ENCODE data around the gene SIPA1. TPM values are rescaled to one million over a fixed set of nuclear protein-coding genes. Genes with fewer than 3 reads are reported as not detected.

The SIPA1 gene
- total and polyA plus RNA-seq, 2 of the 13 experiments (the other 11 are each of a cell fraction or from before 2014, with no cell fraction given): 5.8 to 7.7 TPM

DNA sequence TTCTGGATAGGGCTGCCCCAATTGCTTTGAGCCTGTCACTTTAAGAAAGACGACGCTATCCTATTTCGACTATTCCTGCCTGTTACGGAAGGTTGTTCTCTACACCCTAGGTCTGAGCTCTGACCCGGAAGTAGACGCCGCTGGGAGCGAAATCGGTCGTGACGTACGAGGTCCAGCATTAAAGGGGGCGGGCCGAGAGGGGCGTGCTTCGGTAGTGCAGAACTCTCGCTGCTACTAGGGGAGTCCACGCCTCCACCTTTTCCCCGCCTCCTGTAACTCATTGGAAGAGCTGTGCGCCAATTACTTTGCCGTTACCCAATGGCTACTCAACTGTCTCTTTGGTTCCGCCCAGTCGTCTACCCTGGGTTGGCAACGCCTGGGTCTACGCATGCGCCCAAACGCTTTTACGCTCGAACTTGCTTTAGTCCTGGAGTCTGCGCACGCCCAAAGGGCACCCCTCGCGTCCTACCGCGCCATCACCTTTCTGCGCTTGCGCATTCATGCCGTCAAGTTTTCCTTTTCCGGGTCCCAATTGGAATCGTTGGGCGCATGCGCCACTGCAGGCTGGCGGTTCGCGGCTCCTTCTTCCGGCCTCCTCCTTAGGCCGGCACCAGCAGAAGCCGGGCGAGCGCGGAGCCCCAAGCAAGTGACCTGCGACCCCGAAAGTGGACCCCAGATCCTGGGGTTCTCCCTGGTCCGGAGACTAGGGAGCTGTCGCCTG, 22.5 kb upstream of the SIPA1 start, which contains the start of gene PCNX3 (continued):
- TF ChIP-seq, protein P1, sequence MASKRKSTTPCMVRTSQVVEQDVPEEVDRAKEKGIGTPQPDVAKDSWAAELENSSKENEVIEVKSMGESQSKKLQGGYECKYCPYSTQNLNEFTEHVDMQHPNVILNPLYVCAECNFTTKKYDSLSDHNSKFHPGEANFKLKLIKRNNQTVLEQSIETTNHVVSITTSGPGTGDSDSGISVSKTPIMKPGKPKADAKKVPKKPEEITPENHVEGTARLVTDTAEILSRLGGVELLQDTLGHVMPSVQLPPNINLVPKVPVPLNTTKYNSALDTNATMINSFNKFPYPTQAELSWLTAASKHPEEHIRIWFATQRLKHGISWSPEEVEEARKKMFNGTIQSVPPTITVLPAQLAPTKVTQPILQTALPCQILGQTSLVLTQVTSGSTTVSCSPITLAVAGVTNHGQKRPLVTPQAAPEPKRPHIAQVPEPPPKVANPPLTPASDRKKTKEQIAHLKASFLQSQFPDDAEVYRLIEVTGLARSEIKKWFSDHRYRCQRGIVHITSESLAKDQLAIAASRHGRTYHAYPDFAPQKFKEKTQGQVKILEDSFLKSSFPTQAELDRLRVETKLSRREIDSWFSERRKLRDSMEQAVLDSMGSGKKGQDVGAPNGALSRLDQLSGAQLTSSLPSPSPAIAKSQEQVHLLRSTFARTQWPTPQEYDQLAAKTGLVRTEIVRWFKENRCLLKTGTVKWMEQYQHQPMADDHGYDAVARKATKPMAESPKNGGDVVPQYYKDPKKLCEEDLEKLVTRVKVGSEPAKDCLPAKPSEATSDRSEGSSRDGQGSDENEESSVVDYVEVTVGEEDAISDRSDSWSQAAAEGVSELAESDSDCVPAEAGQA (IDR thresholded peaks at IDR 0.05; ENCODE audit: low read depth): peak; percentile 90
- TF ChIP-seq, protein P1 (CRISPR knock-in tag; IDR thresholded peaks at IDR 0.05; ENCODE audit: borderline replicate concordance): no peak
- TF ChIP-seq TBX3 (IDR thresholded peaks at IDR 0.05; ENCODE audit: borderline replicate concordance): 0 out of 2 replicates have a peak, but pooled peaks have one; percentile 52
- peak; percentile 88 for TF ChIP-seq ELF1 (CRISPR knock-in tag; IDR thresholded peaks at IDR 0.05)
- peak; percentile 68; the same call in 1 of the 2 replicates for TF ChIP-seq ATF2 (CRISPR knock-in tag; IDR thresholded peaks at IDR 0.05)
- TF ChIP-seq SMARCC2 (IDR thresholded peaks at IDR 0.05): no peak
- TF ChIP-seq ZNF772 (CRISPR knock-in tag; IDR thresholded peaks at IDR 0.05): peak; percentile 81; the same call in 1 of the 2 replicates
- peak in 1 of 2 experiments; percentile 44; a peak in 2 of 4 replicates for TF ChIP-seq POLR2A (IDR thresholded peaks at IDR 0.05; ENCODE audit: insufficient read depth in 1 of 2, low read depth in 2 of 2, low read length in 2 of 2)
- TF ChIP-seq, protein P2, sequence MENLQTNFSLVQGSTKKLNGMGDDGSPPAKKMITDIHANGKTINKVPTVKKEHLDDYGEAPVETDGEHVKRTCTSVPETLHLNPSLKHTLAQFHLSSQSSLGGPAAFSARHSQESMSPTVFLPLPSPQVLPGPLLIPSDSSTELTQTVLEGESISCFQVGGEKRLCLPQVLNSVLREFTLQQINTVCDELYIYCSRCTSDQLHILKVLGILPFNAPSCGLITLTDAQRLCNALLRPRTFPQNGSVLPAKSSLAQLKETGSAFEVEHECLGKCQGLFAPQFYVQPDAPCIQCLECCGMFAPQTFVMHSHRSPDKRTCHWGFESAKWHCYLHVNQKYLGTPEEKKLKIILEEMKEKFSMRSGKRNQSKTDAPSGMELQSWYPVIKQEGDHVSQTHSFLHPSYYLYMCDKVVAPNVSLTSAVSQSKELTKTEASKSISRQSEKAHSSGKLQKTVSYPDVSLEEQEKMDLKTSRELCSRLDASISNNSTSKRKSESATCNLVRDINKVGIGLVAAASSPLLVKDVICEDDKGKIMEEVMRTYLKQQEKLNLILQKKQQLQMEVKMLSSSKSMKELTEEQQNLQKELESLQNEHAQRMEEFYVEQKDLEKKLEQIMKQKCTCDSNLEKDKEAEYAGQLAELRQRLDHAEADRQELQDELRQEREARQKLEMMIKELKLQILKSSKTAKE (CRISPR knock-in tag; IDR thresholded peaks at IDR 0.05; ENCODE audit: borderline replicate concordance): no peak
- TF ChIP-seq, protein P3, sequence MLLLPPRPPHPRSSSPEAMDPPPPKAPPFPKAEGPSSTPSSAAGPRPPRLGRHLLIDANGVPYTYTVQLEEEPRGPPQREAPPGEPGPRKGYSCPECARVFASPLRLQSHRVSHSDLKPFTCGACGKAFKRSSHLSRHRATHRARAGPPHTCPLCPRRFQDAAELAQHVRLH (CRISPR knock-in tag; IDR thresholded peaks at IDR 0.05; ENCODE audit: borderline replicate concordance, low read depth): 0 out of 2 replicates have a peak, but pooled peaks have one; percentile 4
- TF ChIP-seq IKZF5 (CRISPR knock-in tag; IDR thresholded peaks at IDR 0.05): peak; percentile 56
- TF ChIP-seq CHD4 (IDR thresholded peaks at IDR 0.05; ENCODE audit: borderline replicate concordance, low read length): no peak
- TF ChIP-seq, protein P4, sequence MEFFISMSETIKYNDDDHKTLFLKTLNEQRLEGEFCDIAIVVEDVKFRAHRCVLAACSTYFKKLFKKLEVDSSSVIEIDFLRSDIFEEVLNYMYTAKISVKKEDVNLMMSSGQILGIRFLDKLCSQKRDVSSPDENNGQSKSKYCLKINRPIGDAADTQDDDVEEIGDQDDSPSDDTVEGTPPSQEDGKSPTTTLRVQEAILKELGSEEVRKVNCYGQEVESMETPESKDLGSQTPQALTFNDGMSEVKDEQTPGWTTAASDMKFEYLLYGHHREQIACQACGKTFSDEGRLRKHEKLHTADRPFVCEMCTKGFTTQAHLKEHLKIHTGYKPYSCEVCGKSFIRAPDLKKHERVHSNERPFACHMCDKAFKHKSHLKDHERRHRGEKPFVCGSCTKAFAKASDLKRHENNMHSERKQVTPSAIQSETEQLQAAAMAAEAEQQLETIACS (CRISPR knock-in tag; IDR thresholded peaks at IDR 0.05): no peak
- no peak for TF ChIP-seq MBD4 (IDR thresholded peaks at IDR 0.05; ENCODE audit: borderline replicate concordance, low read length)
- TF ChIP-seq ZNF572 (CRISPR knock-in tag; IDR thresholded peaks at IDR 0.05): no peak
